ENCODE measurements around the gene COLGALT1. TPM values are rescaled to one million over a fixed set of nuclear protein-coding genes. Genes with fewer than 3 reads are reported as not detected.

The COLGALT1 gene
- total RNA-seq, 2 experiments from 2014 or later: 36.8 to 37.3 TPM

DNA sequence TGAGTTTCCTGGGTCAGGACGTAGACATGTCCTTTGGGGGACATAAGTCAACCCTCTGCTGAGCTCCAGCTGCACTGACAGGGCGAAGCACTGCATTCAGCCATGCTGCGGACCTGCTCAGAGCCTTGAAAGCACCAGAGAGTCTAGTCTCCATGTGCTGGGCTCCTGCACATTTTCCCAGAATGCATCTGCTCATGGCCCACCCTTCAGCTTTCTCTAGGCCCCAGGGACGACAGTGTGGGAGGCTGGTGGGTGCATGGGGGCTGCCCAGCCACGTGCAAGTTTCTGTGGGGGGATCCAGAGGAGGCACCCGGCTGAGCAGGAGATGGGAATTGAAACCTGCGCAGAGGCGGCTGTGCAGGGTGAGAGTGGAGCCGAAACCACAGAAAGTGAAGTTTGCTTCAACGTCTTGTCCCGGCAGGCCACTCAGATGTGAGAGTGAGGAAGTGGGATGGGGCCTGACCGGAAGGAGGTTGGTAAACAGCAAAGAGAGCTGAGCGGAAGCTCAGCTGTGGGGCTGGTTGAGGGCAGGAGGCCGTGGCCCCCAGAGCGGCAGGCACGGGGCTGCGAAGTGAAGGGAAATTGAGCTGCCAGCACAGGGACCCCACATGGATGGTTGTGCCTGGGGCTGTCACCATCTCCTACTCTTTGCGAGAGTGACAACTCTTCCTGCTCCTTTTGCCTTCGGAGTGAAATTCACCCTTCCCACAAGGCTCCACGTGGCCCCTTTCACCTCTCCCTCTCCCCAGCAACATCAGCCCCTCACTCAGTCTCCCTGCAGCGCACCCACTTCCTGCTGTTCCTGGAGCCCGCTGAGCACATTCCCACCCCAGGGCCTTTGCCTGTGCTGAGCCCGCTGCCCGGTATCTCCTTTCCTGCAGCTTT is 32.2 kb upstream of the COLGALT1 start:
- peaks cover 3% of the 10 kb centered on the region for H3K36me3 Mint-ChIP-seq (ENCODE audit: low read depth)
- H3K4me1 Mint-ChIP-seq (ENCODE audit: low read depth): peaks cover 15% of the 10 kb centered on the region
- peak overlapping the region; percentile 85 for H3K27ac Mint-ChIP-seq
- no peaks in the 10 kb centered on the region for H3K27me3 Mint-ChIP-seq (ENCODE audit: low read depth)
- no peaks in the 10 kb centered on the region for H3K9me3 Mint-ChIP-seq
- CTCF ChIA-PET: interaction anchor here (1.0 to 2.3 kb wide), 4 partner anchors 11 to 58 kb away, joined by 3 to 10 read pairs (median 4); no protein-coding TSS in a partner anchor
- intact Hi-C loops (cut with micrococcal nuclease): loop anchor here (1.0 kb wide), 1 partner anchor 12 kb away; the partner anchor contains the start of gene PGLS
- DNase-seq: peak; percentile 83
- no peak overlapping the region for H3K4me3 Mint-ChIP-seq

GRCh38 chr19:17524651-17525050 is 30.8 kb upstream of the COLGALT1 start:
- Mint-ChIP-seq H3K4me1 (ENCODE audit: low read depth) (peaks cover 15% of the 10 kb centered on the region), H3K27me3 (ENCODE audit: low read depth) (no peaks in the 10 kb centered on the region), H3K4me3 (no peak overlapping the region), H3K36me3 (ENCODE audit: low read depth) (no peaks in the 10 kb centered on the region), H3K27ac (no peak overlapping the region), H3K9me3 (peaks cover 7% of the 10 kb centered on the region)
- no peak for DNase-seq
- CTCF ChIA-PET: interaction anchor here (0.6 to 2.3 kb wide), 6 partner anchors 28 to 197 kb away, joined by 3 to 10 read pairs (median 3); no protein-coding TSS in a partner anchor
- intact Hi-C loops (cut with micrococcal nuclease): no loop called here

DNA sequence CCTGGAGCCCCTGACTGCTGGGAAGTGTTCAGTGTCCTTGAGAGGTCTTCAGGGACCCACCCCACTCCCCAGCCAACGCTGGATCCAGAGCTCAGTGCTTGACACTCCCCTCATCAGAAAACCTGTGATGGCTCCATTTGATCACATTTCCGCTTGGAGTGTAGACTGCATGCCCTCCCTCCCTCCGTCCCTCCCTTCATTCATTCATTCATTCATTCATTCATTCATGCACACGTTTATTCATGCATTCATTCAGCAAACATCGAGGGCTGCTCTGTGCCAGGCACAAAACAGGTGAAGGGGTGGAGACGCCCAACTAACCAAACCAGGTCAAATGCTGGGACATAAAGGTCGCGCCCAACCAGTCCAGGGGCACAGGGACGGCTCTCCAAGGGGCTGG is 30.3 kb upstream of the COLGALT1 start:
- intact Hi-C loops (cut with micrococcal nuclease): no loop called here
- Mint-ChIP-seq H3K9me3 (peaks cover 7% of the 10 kb centered on the region), H3K27ac (no peak overlapping the region), H3K27me3 (ENCODE audit: low read depth) (no peaks in the 10 kb centered on the region), H3K4me1 (ENCODE audit: low read depth) (peaks cover 15% of the 10 kb centered on the region), H3K36me3 (ENCODE audit: low read depth) (no peaks in the 10 kb centered on the region), H3K4me3 (no peak overlapping the region)
- CTCF ChIA-PET: interaction anchor here (0.6 to 2.3 kb wide), 4 partner anchors 29 to 74 kb away, joined by 3 to 10 read pairs (median 4); no protein-coding TSS in a partner anchor
- no peak for DNase-seq

GRCh38 chr19:17526922-17527321 is 28.5 kb upstream of the COLGALT1 start:
- H3K27ac Mint-ChIP-seq: no peak overlapping the region
- intact Hi-C loops (cut with micrococcal nuclease): no loop called here
- DNase-seq: peak; percentile 25
- no peak overlapping the region for H3K4me3 Mint-ChIP-seq
- CTCF ChIA-PET: interaction anchor here (0.6 kb wide), 1 partner anchor 21 kb away, joined by 5 read pairs; no protein-coding TSS in a partner anchor
- H3K4me1 Mint-ChIP-seq (ENCODE audit: low read depth): peaks cover 15% of the 10 kb centered on the region
- peaks cover 7% of the 10 kb centered on the region for H3K9me3 Mint-ChIP-seq
- H3K36me3 Mint-ChIP-seq (ENCODE audit: low read depth): no peaks in the 10 kb centered on the region
- no peaks in the 10 kb centered on the region for H3K27me3 Mint-ChIP-seq (ENCODE audit: low read depth)

- Mint-ChIP-seq H3K4me3 (no peak overlapping the region), H3K36me3 (ENCODE audit: low read depth) (no peaks in the 10 kb centered on the region), H3K27ac (no peak overlapping the region), H3K4me1 (ENCODE audit: low read depth) (peaks cover 15% of the 10 kb centered on the region), H3K27me3 (ENCODE audit: low read depth) (no peaks in the 10 kb centered on the region), H3K9me3 (peaks cover 7% of the 10 kb centered on the region)
- no peak for DNase-seq
- CTCF ChIA-PET: no interaction called here
- intact Hi-C loops (cut with micrococcal nuclease): no loop called here
Measured at GRCh38 chr19:17527326-17527725, 28.1 kb upstream of the COLGALT1 start.

GRCh38 chr19:17528610-17529009 is 26.8 kb upstream of the COLGALT1 start:
- Mint-ChIP-seq H3K9me3 (peaks cover 7% of the 10 kb centered on the region), H3K27ac (no peak overlapping the region), H3K36me3 (ENCODE audit: low read depth) (no peaks in the 10 kb centered on the region), H3K4me1 (ENCODE audit: low read depth) (peaks cover 6% of the 10 kb centered on the region), H3K4me3 (no peak overlapping the region), H3K27me3 (ENCODE audit: low read depth) (no peaks in the 10 kb centered on the region)
- DNase-seq: no peak
- intact Hi-C loops (cut with micrococcal nuclease): no loop called here
- CTCF ChIA-PET: interaction anchor here (0.5 to 2.0 kb wide), 4 partner anchors 11 to 48 kb away, joined by 3 to 12 read pairs (median 4); no protein-coding TSS in a partner anchor

- H3K27me3 Mint-ChIP-seq (ENCODE audit: low read depth): no peaks in the 10 kb centered on the region
- DNase-seq: no peak
- H3K9me3 Mint-ChIP-seq: peaks cover 7% of the 10 kb centered on the region
- CTCF ChIA-PET: interaction anchor here (0.7 to 2.0 kb wide), 3 partner anchors 10 to 33 kb away, joined by 3 to 12 read pairs (median 5); no protein-coding TSS in a partner anchor
- no peaks in the 10 kb centered on the region for H3K4me1 Mint-ChIP-seq (ENCODE audit: low read depth)
- no peaks in the 10 kb centered on the region for H3K36me3 Mint-ChIP-seq (ENCODE audit: low read depth)
- no peak overlapping the region for H3K4me3 Mint-ChIP-seq
- intact Hi-C loops (cut with micrococcal nuclease): no loop called here
- H3K27ac Mint-ChIP-seq: no peak overlapping the region
Measured at GRCh38 chr19:17529239-17530158, 25.9 kb upstream of the COLGALT1 start.

- H3K9me3 Mint-ChIP-seq: peaks cover 7% of the 10 kb centered on the region
- DNase-seq: no peak
- H3K27me3 Mint-ChIP-seq (ENCODE audit: low read depth): no peaks in the 10 kb centered on the region
- intact Hi-C loops (cut with micrococcal nuclease): no loop called here
- no peaks in the 10 kb centered on the region for H3K36me3 Mint-ChIP-seq (ENCODE audit: low read depth)
- no peak overlapping the region for H3K27ac Mint-ChIP-seq
- no peaks in the 10 kb centered on the region for H3K4me1 Mint-ChIP-seq (ENCODE audit: low read depth)
- CTCF ChIA-PET: interaction anchor here (2.0 kb wide), 1 partner anchor 34 kb away, joined by 12 read pairs; no protein-coding TSS in a partner anchor
- H3K4me3 Mint-ChIP-seq: no peak overlapping the region
Measured at GRCh38 chr19:17530586-17530985, 24.9 kb upstream of the COLGALT1 start.

DNA sequence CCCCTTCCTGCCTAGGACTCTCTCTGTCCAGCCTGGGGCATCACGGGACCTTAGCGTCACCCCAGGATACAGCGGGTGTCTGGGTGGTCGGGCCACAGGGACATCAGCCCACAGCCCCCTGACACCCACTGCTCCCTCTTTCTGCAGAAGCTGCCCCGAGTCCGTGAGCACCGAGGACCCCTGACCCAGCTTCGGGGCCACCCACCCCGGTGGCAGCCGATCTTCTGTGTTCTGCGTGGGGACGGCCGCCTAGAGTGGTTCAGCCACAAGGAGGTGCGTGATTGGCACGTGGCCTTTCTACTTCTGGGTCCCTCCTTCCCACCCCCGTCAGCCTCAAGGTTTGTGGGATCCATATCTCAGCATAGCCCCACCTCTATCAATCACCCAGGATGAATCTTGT is 23.3 kb upstream of the COLGALT1 start:
- intact Hi-C loops (cut with micrococcal nuclease): no loop called here
- no peak overlapping the region for H3K27ac Mint-ChIP-seq
- no peaks in the 10 kb centered on the region for H3K4me1 Mint-ChIP-seq (ENCODE audit: low read depth)
- DNase-seq: no peak
- H3K36me3 Mint-ChIP-seq (ENCODE audit: low read depth): no peaks in the 10 kb centered on the region
- no peaks in the 10 kb centered on the region for H3K27me3 Mint-ChIP-seq (ENCODE audit: low read depth)
- no peak overlapping the region for H3K4me3 Mint-ChIP-seq
- peaks cover 7% of the 10 kb centered on the region for H3K9me3 Mint-ChIP-seq
- CTCF ChIA-PET: interaction anchor here (0.8 kb wide), 1 partner anchor 36 kb away, joined by 3 read pairs; no protein-coding TSS in a partner anchor

- no peak for DNase-seq
- Mint-ChIP-seq H3K27ac (no peak overlapping the region), H3K36me3 (ENCODE audit: low read depth) (no peaks in the 10 kb centered on the region), H3K9me3 (peaks cover 7% of the 10 kb centered on the region), H3K27me3 (ENCODE audit: low read depth) (no peaks in the 10 kb centered on the region), H3K4me1 (ENCODE audit: low read depth) (no peaks in the 10 kb centered on the region), H3K4me3 (no peak overlapping the region)
- intact Hi-C loops (cut with micrococcal nuclease): no loop called here
- CTCF ChIA-PET: no interaction called here
Measured at GRCh38 chr19:17532557-17532956, 22.9 kb upstream of the COLGALT1 start.

DNA sequence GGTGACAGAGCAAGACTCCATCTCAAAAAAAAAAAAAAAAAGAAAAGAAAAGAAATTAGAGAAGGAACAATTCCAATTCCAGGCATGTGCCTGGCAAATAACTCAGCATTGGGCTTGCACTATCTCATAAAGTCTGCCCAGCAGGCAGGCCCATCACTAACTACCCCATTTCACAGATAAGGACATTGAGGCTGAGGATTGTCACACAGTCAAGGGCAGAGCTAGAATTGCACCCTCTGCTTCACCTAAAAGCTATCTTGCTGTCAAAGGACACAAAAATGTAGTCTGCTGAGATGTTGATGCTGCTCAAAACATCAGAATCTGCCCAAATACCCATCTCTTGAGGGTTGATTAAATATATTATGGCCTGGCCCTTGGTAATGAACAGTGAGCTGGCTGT is 20.7 kb upstream of the COLGALT1 start:
- H3K27ac Mint-ChIP-seq: no peak overlapping the region
- H3K36me3 Mint-ChIP-seq (ENCODE audit: low read depth): no peaks in the 10 kb centered on the region
- H3K9me3 Mint-ChIP-seq: no peaks in the 10 kb centered on the region
- intact Hi-C loops (cut with micrococcal nuclease): no loop called here
- CTCF ChIA-PET: no interaction called here
- no peak for DNase-seq
- peaks cover 6% of the 10 kb centered on the region for H3K27me3 Mint-ChIP-seq (ENCODE audit: low read depth)
- peaks cover 10% of the 10 kb centered on the region for H3K4me1 Mint-ChIP-seq (ENCODE audit: low read depth)
- H3K4me3 Mint-ChIP-seq: no peak overlapping the region

DNA sequence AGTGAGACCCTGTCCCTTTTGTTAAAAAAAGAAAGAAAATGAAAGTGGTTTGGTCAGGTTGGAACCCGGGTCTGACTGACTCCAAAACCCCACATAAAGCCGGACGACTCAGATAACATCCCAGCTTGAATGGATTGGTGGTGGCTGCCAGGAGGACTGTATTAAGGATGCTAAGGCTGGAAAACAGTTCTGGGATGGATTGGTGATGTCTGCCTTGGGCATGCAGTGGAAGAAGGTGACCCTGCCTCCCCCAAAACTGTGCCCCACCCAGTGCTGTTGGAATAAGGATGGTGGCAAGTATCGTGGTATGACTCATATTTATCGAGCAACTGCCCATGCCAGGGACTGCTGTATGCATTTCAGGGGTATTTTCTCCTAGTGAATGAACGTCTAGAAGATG is 18.5 kb upstream of the COLGALT1 start:
- Mint-ChIP-seq H3K27ac (no peak overlapping the region), H3K9me3 (no peaks in the 10 kb centered on the region), H3K4me1 (ENCODE audit: low read depth) (peaks cover 10% of the 10 kb centered on the region), H3K4me3 (no peak overlapping the region), H3K36me3 (ENCODE audit: low read depth) (no peaks in the 10 kb centered on the region), H3K27me3 (ENCODE audit: low read depth) (peaks cover 6% of the 10 kb centered on the region)
- DNase-seq: no peak
- CTCF ChIA-PET: interaction anchor here (1.0 kb wide), 1 partner anchor 36 kb away, joined by 4 read pairs; no protein-coding TSS in a partner anchor
- intact Hi-C loops (cut with micrococcal nuclease): no loop called here
